Liver (tissue), 9 donors: ENCODE results near the gene NPTX2. TPM values are rescaled to one million over a fixed set of nuclear protein-coding genes. Genes with fewer than 3 reads are reported as not detected.

Experiments used
- DNase-seq: peaks from one replicate; pipeline ENCODE4 v3.0.0-alpha.2; 2017; ENCODE audit warnings: low spot score
- H3K27ac ChIP-seq, 2 donors: one replicate each; pipeline ENCODE4 v1.7.0; 2013; ENCODE audit warnings: inconsistent platforms in 2 of 2, low read length in 2 of 2, control low read depth in 1 of 2, low read depth in 1 of 2, mild to moderate bottlenecking in 1 of 2
- H3K27me3 ChIP-seq, 4 donors: one replicate each; pipeline versions ENCODE4 v1.6.1 to v1.7.0; 2013; ENCODE audit warnings: low read length in 3 of 4, inconsistent platforms in 1 of 4, mild to moderate bottlenecking in 1 of 4, moderate library complexity in 1 of 4; ENCODE audit not compliant: control insufficient read depth in 4 of 4, insufficient read depth in 4 of 4
- H3K36me3 ChIP-seq, 4 donors: one replicate each; pipeline versions ENCODE4 v1.6.1 to v1.7.0; 2013; ENCODE audit warnings: low read length in 3 of 4, mild to moderate bottlenecking in 3 of 4, low read depth in 1 of 4, moderate library complexity in 1 of 4; ENCODE audit not compliant: control insufficient read depth in 4 of 4, insufficient read depth in 3 of 4
- H3K4me1 ChIP-seq, 4 donors: one replicate each; pipeline versions ENCODE4 v1.6.1 to v1.7.0; 2013; ENCODE audit warnings: low read length in 3 of 4, mild to moderate bottlenecking in 3 of 4, moderate library complexity in 1 of 4; ENCODE audit not compliant: control insufficient read depth in 4 of 4, insufficient read depth in 4 of 4
- H3K4me3 ChIP-seq, 3 donors: one replicate each; pipeline versions ENCODE4 v1.6.1 to v1.7.0; 2013; ENCODE audit warnings: low read length in 3 of 3, control low read depth in 1 of 3, low read depth in 1 of 3, mild to moderate bottlenecking in 1 of 3
- H3K9ac ChIP-seq, 2 donors: one replicate each; pipeline ENCODE4 v1.7.0; 2013; ENCODE audit warnings: low read length in 2 of 2, mild to moderate bottlenecking in 2 of 2, moderate library complexity in 2 of 2, control low read depth in 1 of 2, low read depth in 1 of 2
- H3K9me3 ChIP-seq, 4 donors: one replicate each; pipeline versions ENCODE4 v1.6.1 to v1.7.0; 2013; ENCODE audit warnings: low read length in 3 of 4; ENCODE audit not compliant: control insufficient read depth in 4 of 4
- EGR1 ChIP-seq, 2 donors: IDR thresholded peaks; 2 replicates each; pipeline ENCODE4 v1.6.1; 2016 to 2018; ENCODE audit warnings: antibody characterized with exemption in 2 of 2, low read depth in 2 of 2
- FOXA1 ChIP-seq: IDR thresholded peaks from 2 replicates; pipeline ENCODE4 v1.6.1; 2016; ENCODE audit warnings: antibody characterized with exemption
- FOXA2 ChIP-seq: IDR thresholded peaks from 2 replicates; pipeline ENCODE4 v1.6.1; 2016; ENCODE audit warnings: antibody characterized with exemption
- GABPA ChIP-seq, 2 donors: IDR thresholded peaks in 1 of 2; conservative IDR thresholded peaks in 1 of 2; 2 replicates each; pipeline ENCODE4 v1.6.1; 2016; ENCODE audit warnings: antibody characterized with exemption in 2 of 2, mild to moderate bottlenecking in 1 of 2, moderate library complexity in 1 of 2
- HNF4A ChIP-seq, 2 donors: conservative IDR thresholded peaks; 2 replicates each; pipeline ENCODE4 v1.6.1; 2016; ENCODE audit warnings: antibody characterized with exemption in 2 of 2, mild to moderate bottlenecking in 2 of 2
- HNF4G ChIP-seq: IDR thresholded peaks from 2 replicates; pipeline ENCODE4 v1.6.1; 2016; ENCODE audit warnings: antibody characterized with exemption
- JUND ChIP-seq, 2 donors: IDR thresholded peaks; 2 replicates each; pipeline ENCODE4 v1.6.1; 2016; ENCODE audit warnings: antibody characterized with exemption in 2 of 2
- NR2F2 ChIP-seq: IDR thresholded peaks from 2 replicates; pipeline ENCODE4 v1.6.1; 2016; ENCODE audit warnings: antibody characterized with exemption
- RAD21 ChIP-seq, 2 donors: IDR thresholded peaks; 2 replicates each; pipeline ENCODE4 v1.6.1; 2016; ENCODE audit warnings: antibody characterized with exemption in 2 of 2, mild to moderate bottlenecking in 2 of 2
- REST ChIP-seq: IDR thresholded peaks from 2 replicates; pipeline ENCODE4 v1.6.1; 2016; ENCODE audit warnings: antibody characterized with exemption, mild to moderate bottlenecking
- RXRA ChIP-seq, 2 donors: IDR thresholded peaks; 2 replicates each; pipeline ENCODE4 v1.6.1; 2017 to 2018; ENCODE audit warnings: antibody characterized with exemption in 2 of 2, mild to moderate bottlenecking in 1 of 2
- SP1 ChIP-seq: IDR thresholded peaks from 2 replicates; pipeline ENCODE4 v1.6.1; 2018; ENCODE audit warnings: antibody characterized with exemption, mild to moderate bottlenecking
- TAF1 ChIP-seq: conservative IDR thresholded peaks from 2 replicates; pipeline ENCODE4 v1.6.1; 2016; ENCODE audit warnings: antibody characterized with exemption, mild to moderate bottlenecking
- YY1 ChIP-seq: IDR thresholded peaks from 2 replicates; pipeline ENCODE4 v1.6.1; 2016; ENCODE audit warnings: antibody characterized with exemption, mild to moderate bottlenecking
- WGBS: extraction: QIAGEN DNeasy Blood & Tissue Kit; methylation state at CpG from one replicate; pipeline ENCODE4 v1.1.7; 2013; 5-methylcytosine and 5-hydroxymethylcytosine counted together
- polyA plus RNA-seq, 2 donors: library from polyadenylated mRNA; stranded (reverse) in 1 of 2; unstranded in 1 of 2; fragments of 200-250 nt in 1 of 2; fragments of >200 nt in 1 of 2; fragmentation: Nextera tagmentation in 1 of 2; extraction: Ambion mirVana in 1 of 2; gene quantifications; one replicate each; pipeline versions ENCODE4 v1.2.1 to v1.2.3, GENCODE V29; 2013 to 2015
- total RNA-seq, 2 donors: library from RNA; depleted of rRNA; stranded (reverse); fragments of >200 nt; gene quantifications; one replicate each; pipeline ENCODE4 v1.2.3, GENCODE V29; 2014
- TF ChIP-seq, protein P1 (sequence below): IDR thresholded peaks from 2 replicates; pipeline ENCODE4 v1.6.1; 2016; ENCODE audit warnings: antibody characterized with exemption
- TF ChIP-seq, protein P2 (sequence below): IDR thresholded peaks from 2 replicates; pipeline ENCODE4 v1.6.1; 2016; ENCODE audit warnings: antibody characterized with exemption
- TF ChIP-seq, protein P3 (sequence below): fragments of 150-350 bp; IDR thresholded peaks from 2 replicates; pipeline ENCODE4 v1.5.1; 2017; ENCODE audit warnings: improper control_type of control experiment, low read depth, low read length; ENCODE audit not compliant: missing input control
- donor health status: healthy.
- donor health status: healthy.
- donor health status: healthy.
- donor health status: healthy.
- donor health status: healthy.

Gene NPTX2
- total and polyA plus RNA-seq, 4 donors, result 0.09 to 1.5 (median 0.58) TPM

- 87% methylated on average over 7 of the region's 7 CpGs for WGBS
- no peak for DNase-seq
- H3K36me3 ChIP-seq, result no peaks in the 10 kb centered on the region
- no peak for TF ChIP-seq RAD21 (IDR thresholded peaks at IDR 0.05)
- no peak for TF ChIP-seq GABPA (IDR thresholded peaks at IDR 0.05 in 1 of 2, conservative IDR thresholded peaks at IDR 0.05 in 1 of 2)
- TF ChIP-seq, protein P1, sequence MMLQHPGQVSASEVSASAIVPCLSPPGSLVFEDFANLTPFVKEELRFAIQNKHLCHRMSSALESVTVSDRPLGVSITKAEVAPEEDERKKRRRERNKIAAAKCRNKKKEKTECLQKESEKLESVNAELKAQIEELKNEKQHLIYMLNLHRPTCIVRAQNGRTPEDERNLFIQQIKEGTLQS, result no peak
- TF ChIP-seq HNF4G, result no peak
- no peak for TF ChIP-seq EGR1 (IDR thresholded peaks at IDR 0.05; ENCODE audit: low read depth in 2 of 2)
- no peak for TF ChIP-seq JUND (IDR thresholded peaks at IDR 0.05)
- no peak for TF ChIP-seq NR2F2
- no peak for TF ChIP-seq SP1
- no peak for TF ChIP-seq TAF1
- no peak for TF ChIP-seq HNF4A (conservative IDR thresholded peaks at IDR 0.05)
- no peak for TF ChIP-seq FOXA1
- TF ChIP-seq, protein P2, sequence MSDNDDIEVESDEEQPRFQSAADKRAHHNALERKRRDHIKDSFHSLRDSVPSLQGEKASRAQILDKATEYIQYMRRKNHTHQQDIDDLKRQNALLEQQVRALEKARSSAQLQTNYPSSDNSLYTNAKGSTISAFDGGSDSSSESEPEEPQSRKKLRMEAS, result no peak
- TF ChIP-seq, protein P3, sequence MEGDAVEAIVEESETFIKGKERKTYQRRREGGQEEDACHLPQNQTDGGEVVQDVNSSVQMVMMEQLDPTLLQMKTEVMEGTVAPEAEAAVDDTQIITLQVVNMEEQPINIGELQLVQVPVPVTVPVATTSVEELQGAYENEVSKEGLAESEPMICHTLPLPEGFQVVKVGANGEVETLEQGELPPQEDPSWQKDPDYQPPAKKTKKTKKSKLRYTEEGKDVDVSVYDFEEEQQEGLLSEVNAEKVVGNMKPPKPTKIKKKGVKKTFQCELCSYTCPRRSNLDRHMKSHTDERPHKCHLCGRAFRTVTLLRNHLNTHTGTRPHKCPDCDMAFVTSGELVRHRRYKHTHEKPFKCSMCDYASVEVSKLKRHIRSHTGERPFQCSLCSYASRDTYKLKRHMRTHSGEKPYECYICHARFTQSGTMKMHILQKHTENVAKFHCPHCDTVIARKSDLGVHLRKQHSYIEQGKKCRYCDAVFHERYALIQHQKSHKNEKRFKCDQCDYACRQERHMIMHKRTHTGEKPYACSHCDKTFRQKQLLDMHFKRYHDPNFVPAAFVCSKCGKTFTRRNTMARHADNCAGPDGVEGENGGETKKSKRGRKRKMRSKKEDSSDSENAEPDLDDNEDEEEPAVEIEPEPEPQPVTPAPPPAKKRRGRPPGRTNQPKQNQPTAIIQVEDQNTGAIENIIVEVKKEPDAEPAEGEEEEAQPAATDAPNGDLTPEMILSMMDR, result no peak
- TF ChIP-seq FOXA2, result no peak
- no peak overlapping the region for H3K4me3 ChIP-seq
- no peaks in the 10 kb centered on the region for H3K27me3 ChIP-seq
- peaks cover 0 to 3% (median 2%) of the 10 kb centered on the region in 4 donors for H3K9me3 ChIP-seq
- no peak overlapping the region for H3K27ac ChIP-seq
- H3K9ac ChIP-seq, result no peak overlapping the region
- no peaks in the 10 kb centered on the region for H3K4me1 ChIP-seq
These were observed 39.8 kb downstream of the NPTX2 start for GRCh38 chr7:98656899-98657298.

GRCh38 chr7:98657736-98658135 lies 40.7 kb downstream of the NPTX2 start:
- TF ChIP-seq FOXA1 (no peak), HNF4G (no peak), EGR1 (IDR thresholded peaks at IDR 0.05; ENCODE audit: low read depth in 2 of 2) (no peak), YY1 (no peak), FOXA2 (no peak)
- no peak overlapping the region for H3K4me3 ChIP-seq
- WGBS, result 73% methylated on average over 17 of the region's 17 CpGs

DNA sequence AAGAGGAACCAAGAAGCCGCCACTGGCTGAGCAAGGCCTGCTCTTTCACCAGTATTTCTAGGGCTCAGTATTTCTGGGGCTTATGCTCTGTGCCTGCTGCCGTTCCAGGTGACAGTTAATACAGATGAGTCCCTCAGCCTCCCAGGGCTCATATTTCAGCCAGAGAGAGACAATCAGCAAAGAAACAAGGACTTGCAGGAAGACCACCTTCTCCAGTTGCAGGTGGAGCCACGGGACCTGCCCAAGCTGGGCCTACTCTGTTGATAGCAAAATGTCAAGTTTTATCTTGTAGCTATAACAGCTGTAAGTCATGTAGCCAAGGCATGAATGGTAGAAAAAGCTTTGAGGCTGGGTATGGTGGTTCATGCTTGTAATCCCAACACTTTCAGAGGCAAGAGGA lies 42.7 kb downstream of the NPTX2 start:
- H3K27ac ChIP-seq, result no peak overlapping the region
- DNase-seq, result no peak
- H3K9me3 ChIP-seq, result peaks cover 0 to 14% (median 5%) of the 10 kb centered on the region in 4 donors
- H3K4me3 ChIP-seq, result no peak overlapping the region
- 83% methylated on average over 3 of the region's 3 CpGs for WGBS
- H3K36me3 ChIP-seq, result no peaks in the 10 kb centered on the region
- H3K4me1 ChIP-seq, result no peaks in the 10 kb centered on the region
- H3K9ac ChIP-seq, result no peak overlapping the region
- no peaks in the 10 kb centered on the region for H3K27me3 ChIP-seq
- TF ChIP-seq YY1 (no peak), RAD21 (IDR thresholded peaks at IDR 0.05) (no peak), REST (no peak), HNF4G (no peak), TAF1 (no peak), HNF4A (conservative IDR thresholded peaks at IDR 0.05) (no peak), JUND (IDR thresholded peaks at IDR 0.05) (no peak), FOXA1 (no peak), RXRA (IDR thresholded peaks at IDR 0.05) (no peak)
- TF ChIP-seq, protein P1, result no peak
- TF ChIP-seq, protein P3, result no peak

More at GRCh38 chr7:98657736-98658135, 40.7 kb downstream of the NPTX2 start:
- H3K4me1 ChIP-seq, result no peaks in the 10 kb centered on the region
- H3K9me3 ChIP-seq, result peaks cover 0 to 6% (median 2%) of the 10 kb centered on the region in 4 donors
- no peak for DNase-seq
- no peak overlapping the region for H3K9ac ChIP-seq
- H3K36me3 ChIP-seq, result no peaks in the 10 kb centered on the region
- no peak overlapping the region for H3K27ac ChIP-seq
- no peaks in the 10 kb centered on the region for H3K27me3 ChIP-seq
